GM19240 (cell line): ENCODE data around the gene ANKRD45.
"Not testable (repeated sequence)": the region's sequence is repeated elsewhere in the genome, so short reads cannot be mapped to it uniquely, and the experiment has no call there.

Experiments
- DNase-seq: peaks from one replicate; pipeline ENCODE4 v3.0.0; 2011; ENCODE audit warnings: low spot score; ENCODE audit not compliant: insufficient read length

ANKRD45 gene

GRCh38 chr1:173572201-173572873, 97.3 kb downstream of the ANKRD45 start:
- no peak for DNase-seq

GRCh38 chr1:173570370-173571007, 99.2 kb downstream of the ANKRD45 start:
- DNase-seq, result no peak

- no peak for DNase-seq
Measured at GRCh38 chr1:173568483-173568882, 101.2 kb downstream of the ANKRD45 start.

- DNase-seq, result not testable (repeated sequence)
Measured at GRCh38 chr1:173563846-173564245, 105.8 kb downstream of the ANKRD45 start.

GRCh38 chr1:173562813-173563212, 106.8 kb downstream of the ANKRD45 start:
- no peak for DNase-seq

- DNase-seq, result no peak
Measured at GRCh38 chr1:173561263-173561662, 108.4 kb downstream of the ANKRD45 start.

- DNase-seq, result no peak
Measured at GRCh38 chr1:173560285-173560880, 109.3 kb downstream of the ANKRD45 start.
